NCI-H510A treated with DMSO at 0.1 percent for 48 hours (cell line): Measurements from ENCODE around the gene RGPD5.
"Not testable (repeated sequence)": the region's sequence is repeated elsewhere in the genome, so short reads cannot be mapped to it uniquely, and the experiment has no call there.

Experiments used
- DNase-seq: peaks from one replicate; lab custom pipeline; 2025; lab: John Stamatoyannopoulos, UW

Gene RGPD5

GRCh38 chr2:109893736-109894135 is 99.6 kb downstream of the RGPD5 start:
- DNase-seq, result not testable (repeated sequence)

DNA sequence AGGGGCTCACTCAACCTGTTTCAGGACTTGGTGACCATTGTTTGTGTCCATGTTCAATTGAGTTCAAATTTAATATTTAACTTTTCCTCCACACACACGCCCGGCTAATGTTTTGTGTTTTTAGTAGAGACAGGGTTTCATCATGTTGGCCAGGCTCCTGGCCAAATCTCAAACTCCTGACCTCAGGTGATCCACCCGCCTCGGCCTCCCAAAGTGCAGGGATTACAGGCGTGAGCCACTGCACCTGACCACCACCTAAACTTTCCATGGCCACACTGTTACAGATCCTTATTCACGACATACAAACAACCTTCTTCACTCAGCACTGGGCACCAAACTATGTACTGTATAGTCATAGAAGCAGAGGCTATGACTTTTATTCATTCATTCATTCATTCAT is 100.0 kb downstream of the RGPD5 start:
- not testable (repeated sequence) for DNase-seq

GRCh38 chr2:109895090-109895869 is 101.2 kb downstream of the RGPD5 start:
- DNase-seq, result not testable (repeated sequence)

DNA sequence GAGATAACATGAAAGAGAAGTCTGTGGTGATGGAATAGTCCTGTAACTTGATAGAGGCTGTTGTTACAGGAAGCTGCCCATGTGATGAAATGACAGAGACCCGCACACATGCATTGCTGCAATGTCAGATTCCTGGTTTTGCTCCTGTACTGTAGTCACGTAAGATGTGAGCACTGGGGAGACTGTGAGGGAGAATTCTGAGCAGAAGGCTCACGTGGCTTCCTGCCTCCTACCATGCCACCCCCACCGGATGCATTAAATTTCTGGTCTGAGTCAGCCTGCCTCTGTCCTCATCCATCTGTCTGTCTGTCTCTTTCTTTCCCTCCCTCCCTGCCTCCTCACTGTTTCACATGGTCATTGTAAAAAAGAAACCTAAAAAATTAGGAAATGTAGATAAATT is 102.1 kb downstream of the RGPD5 start:
- DNase-seq, result not testable (repeated sequence)

DNA sequence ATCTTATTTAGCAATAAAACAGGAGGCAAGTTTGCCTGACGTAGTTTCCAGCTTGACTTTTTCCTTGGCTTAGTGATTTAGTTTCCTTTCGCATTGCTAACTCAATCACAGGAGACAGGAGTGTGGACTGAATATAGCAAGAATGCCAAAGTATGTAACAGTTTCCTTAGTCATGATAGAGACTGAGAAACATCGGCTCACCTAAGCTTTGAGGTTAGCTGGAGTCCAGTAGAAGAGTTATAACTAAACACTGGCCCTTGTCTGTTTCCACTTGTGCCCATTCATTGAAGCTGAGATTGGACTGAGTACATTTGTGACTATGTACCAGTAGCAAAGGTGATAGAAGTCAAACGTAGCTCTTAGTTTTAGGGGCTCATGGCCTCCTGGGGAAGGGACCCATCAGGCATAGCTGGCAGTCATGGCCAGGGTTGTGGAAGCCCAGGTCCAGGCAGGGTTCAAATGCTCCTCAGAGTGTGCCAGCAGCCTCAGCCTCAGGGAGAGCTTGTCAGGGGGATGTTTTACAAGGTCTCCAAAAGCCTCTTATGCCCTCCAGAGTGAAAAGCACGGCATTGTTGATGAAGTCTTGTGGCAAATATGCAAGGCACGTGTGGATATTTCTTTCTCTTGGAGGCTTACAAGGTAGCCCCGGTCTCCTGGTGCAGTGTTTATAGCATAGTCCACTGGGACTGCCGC is 103.8 kb downstream of the RGPD5 start:
- DNase-seq, result not testable (repeated sequence)

GRCh38 chr2:109898462-109899336 is 104.6 kb downstream of the RGPD5 start, which contains the start of gene LIMS3:
TSS of gene LIMS3 (plus strand) at chr2:109898688. CDS start at chr2:109898729, 41 bp downstream.
- not testable (repeated sequence) for DNase-seq

DNA sequence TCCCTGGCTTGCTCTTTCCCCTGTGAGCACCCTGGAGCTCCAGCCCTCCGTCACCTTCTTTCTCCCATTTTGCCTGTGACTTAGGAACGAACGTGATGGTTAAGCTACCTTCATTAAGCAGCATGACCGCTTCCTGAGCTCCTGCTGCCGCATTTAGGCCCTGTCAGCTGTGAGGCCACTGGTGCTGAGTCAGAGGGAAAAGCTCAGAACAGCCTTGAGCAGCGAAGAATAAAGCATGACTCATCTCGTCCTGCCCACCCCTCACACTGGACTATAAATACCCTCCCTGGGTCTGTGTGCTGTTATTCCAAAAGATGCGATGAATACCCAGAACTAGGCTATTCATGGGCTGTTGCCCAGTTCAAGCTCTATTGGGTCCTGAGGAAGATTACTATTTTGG is 111.7 kb downstream of the RGPD5 start:
- DNase-seq, result not testable (repeated sequence)
